ENCODE data around the gene TSPAN16.
"Not testable (repeated sequence)": the region's sequence is repeated elsewhere in the genome, so short reads cannot be mapped to it uniquely, and the experiment has no call there.

The TSPAN16 gene

DNA sequence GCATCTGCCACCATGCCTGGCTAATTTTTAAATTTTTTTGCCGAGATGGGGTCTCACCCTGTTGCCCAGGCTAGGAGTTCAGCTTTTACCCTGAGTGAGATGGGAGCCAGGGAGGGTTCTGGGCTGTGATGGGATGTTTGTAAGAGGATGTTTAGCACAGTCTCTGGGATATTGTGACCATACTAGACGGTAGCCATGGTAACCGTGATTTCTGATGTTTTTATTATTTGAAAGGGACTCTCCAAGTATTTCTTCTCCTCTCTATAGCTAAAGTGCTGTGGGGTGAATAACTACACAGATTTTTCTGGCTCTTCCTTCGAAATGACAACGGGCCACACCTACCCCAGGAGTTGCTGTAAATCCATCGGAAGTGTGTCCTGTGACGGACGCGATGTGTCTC, 10.4 kb downstream of the TSPAN16 start:
- no peaks in the 10 kb centered on the region for H3K9me3 ChIP-seq (ENCODE audit: control insufficient read depth, low read length)
- H2BK15ac ChIP-seq (ENCODE audit: low read depth, poor library complexity, severe bottlenecking), result no peak overlapping the region
- H4K8ac ChIP-seq (ENCODE audit: low read length), result no peak overlapping the region
- peaks cover 1 to 18% of the 10 kb centered on the region in 2 experiments for H3K27me3 ChIP-seq (ENCODE audit: control insufficient read depth in 1 of 2, insufficient read depth in 1 of 2, low read length in 2 of 2)
- H2AK5ac ChIP-seq (ENCODE audit: low read length, severe bottlenecking), result no peak overlapping the region
- H2BK5ac ChIP-seq (ENCODE audit: low read depth, low read length, poor library complexity, severe bottlenecking), result no peak overlapping the region
- no peak overlapping the region for H3K27ac ChIP-seq (ENCODE audit: low read length, poor library complexity, severe bottlenecking)
- H2BK12ac ChIP-seq (ENCODE audit: low read length in 2 of 2), result no peak overlapping the region
- H3K14ac ChIP-seq (ENCODE audit: low read length in 2 of 2), result no peak overlapping the region
- 89% methylated on average over 7 of the region's 9 CpGs for WGBS
- no peak overlapping the region for H3K4me2 ChIP-seq (ENCODE audit: low read length, poor library complexity, severe bottlenecking)
- peak; percentile 46 for DNase-seq
- H3K4ac ChIP-seq (ENCODE audit: low read depth in 1 of 2, low read length in 2 of 2), result no peak overlapping the region
- no peak overlapping the region for H2AFZ ChIP-seq (ENCODE audit: low read depth, low read length)
- H3K79me1 ChIP-seq (replicated peaks; ENCODE audit: low read length, poor library complexity, severe bottlenecking), result no peaks in the 10 kb centered on the region
- no peak overlapping the region for H3K18ac ChIP-seq (ENCODE audit: low read depth in 1 of 2, low read length in 2 of 2)
- no peak overlapping the region for H3K23ac ChIP-seq (ENCODE audit: low read length in 2 of 2)
- no peak overlapping the region for H2BK120ac ChIP-seq (ENCODE audit: low read depth, low read length)
- no peaks in the 10 kb centered on the region for H3K36me3 ChIP-seq (ENCODE audit: control insufficient read depth in 1 of 2, insufficient read depth in 2 of 2, low read depth in 1 of 2, low read length in 2 of 2)
- H3K9ac ChIP-seq (ENCODE audit: low read length), result no peak overlapping the region
- H3K4me1 ChIP-seq (ENCODE audit: control insufficient read depth, insufficient read depth, low read depth, low read length), result no peaks in the 10 kb centered on the region
- no peak overlapping the region for H4K91ac ChIP-seq (ENCODE audit: low read length)
- H3K4me3 ChIP-seq (ENCODE audit: insufficient read depth in 1 of 2, low read depth in 1 of 2, low read length in 2 of 2), result no peak overlapping the region

GRCh38 chr19:11320278-11320995, 24.5 kb downstream of the TSPAN16 start:
- H2AK5ac ChIP-seq (ENCODE audit: low read length, severe bottlenecking); H3K36me3 ChIP-seq (ENCODE audit: control insufficient read depth in 1 of 2, insufficient read depth in 2 of 2, low read depth in 1 of 2, low read length in 2 of 2); H3K27ac ChIP-seq (ENCODE audit: low read length, poor library complexity, severe bottlenecking); H3K9me3 ChIP-seq (ENCODE audit: control insufficient read depth, low read length); H2BK15ac ChIP-seq (ENCODE audit: low read depth, poor library complexity, severe bottlenecking); H2BK120ac ChIP-seq (ENCODE audit: low read depth, low read length); H3K9ac ChIP-seq (ENCODE audit: low read length); H3K23ac ChIP-seq (ENCODE audit: low read length in 2 of 2); H3K79me1 ChIP-seq (replicated peaks; ENCODE audit: low read length, poor library complexity, severe bottlenecking); H3K27me3 ChIP-seq (ENCODE audit: control insufficient read depth in 1 of 2, insufficient read depth in 1 of 2, low read length in 2 of 2); H3K14ac ChIP-seq (ENCODE audit: low read length in 2 of 2); H2AFZ ChIP-seq (ENCODE audit: low read depth, low read length); H3K4me3 ChIP-seq (ENCODE audit: insufficient read depth in 1 of 2, low read depth in 1 of 2, low read length in 2 of 2); H3K4ac ChIP-seq (ENCODE audit: low read depth in 1 of 2, low read length in 2 of 2); DNase-seq; H2BK5ac ChIP-seq (ENCODE audit: low read depth, low read length, poor library complexity, severe bottlenecking); H3K18ac ChIP-seq (ENCODE audit: low read depth in 1 of 2, low read length in 2 of 2); H4K91ac ChIP-seq (ENCODE audit: low read length); H3K4me2 ChIP-seq (ENCODE audit: low read length, poor library complexity, severe bottlenecking); H4K8ac ChIP-seq (ENCODE audit: low read length): not testable (repeated sequence)
- peaks cover 16% of the 10 kb centered on the region for H3K4me1 ChIP-seq (ENCODE audit: control insufficient read depth, insufficient read depth, low read depth, low read length)
- 96% methylated on average over 8 of the region's 9 CpGs for WGBS
- peak overlapping the region in 1 of 2 experiments; percentile 52 for H2BK12ac ChIP-seq (ENCODE audit: low read length in 2 of 2)

GRCh38 chr19:11321191-11322126, 25.5 kb downstream of the TSPAN16 start:
- H3K79me1 ChIP-seq (replicated peaks; ENCODE audit: low read length, poor library complexity, severe bottlenecking), result no peaks in the 10 kb centered on the region
- H3K9me3 ChIP-seq (ENCODE audit: control insufficient read depth, low read length), result no peaks in the 10 kb centered on the region
- H3K27ac ChIP-seq (ENCODE audit: low read length, poor library complexity, severe bottlenecking), result no peak overlapping the region
- no peak overlapping the region for H2AFZ ChIP-seq (ENCODE audit: low read depth, low read length)
- peak overlapping the region in 1 of 2 experiments; percentile 74 for H2BK12ac ChIP-seq (ENCODE audit: low read length in 2 of 2)
- no peak for DNase-seq
- no peaks in the 10 kb centered on the region for H3K27me3 ChIP-seq (ENCODE audit: control insufficient read depth in 1 of 2, insufficient read depth in 1 of 2, low read length in 2 of 2)
- 96% methylated on average over 14 of the region's 14 CpGs for WGBS
- H3K4me2 ChIP-seq (ENCODE audit: low read length, poor library complexity, severe bottlenecking), result no peak overlapping the region
- H3K4ac ChIP-seq (ENCODE audit: low read depth in 1 of 2, low read length in 2 of 2), result no peak overlapping the region
- no peak overlapping the region for H2AK5ac ChIP-seq (ENCODE audit: low read length, severe bottlenecking)
- H2BK5ac ChIP-seq (ENCODE audit: low read depth, low read length, poor library complexity, severe bottlenecking), result no peak overlapping the region
- no peak overlapping the region for H3K23ac ChIP-seq (ENCODE audit: low read length in 2 of 2)
- peak overlapping the region; percentile 35 for H4K91ac ChIP-seq (ENCODE audit: low read length)
- H3K4me3 ChIP-seq (ENCODE audit: insufficient read depth in 1 of 2, low read depth in 1 of 2, low read length in 2 of 2), result no peak overlapping the region
- H3K4me1 ChIP-seq (ENCODE audit: control insufficient read depth, insufficient read depth, low read depth, low read length), result peaks cover 16% of the 10 kb centered on the region
- peak overlapping the region in 1 of 2 experiments; percentile 2 for H3K14ac ChIP-seq (ENCODE audit: low read length in 2 of 2)
- H2BK120ac ChIP-seq (ENCODE audit: low read depth, low read length), result no peak overlapping the region
- no peak overlapping the region for H3K9ac ChIP-seq (ENCODE audit: low read length)
- no peaks in the 10 kb centered on the region for H3K36me3 ChIP-seq (ENCODE audit: control insufficient read depth in 1 of 2, insufficient read depth in 2 of 2, low read depth in 1 of 2, low read length in 2 of 2)
- no peak overlapping the region for H4K8ac ChIP-seq (ENCODE audit: low read length)
- H3K18ac ChIP-seq (ENCODE audit: low read depth in 1 of 2, low read length in 2 of 2), result peak overlapping the region; percentile 1 to 18
- no peak overlapping the region for H2BK15ac ChIP-seq (ENCODE audit: low read depth, poor library complexity, severe bottlenecking)
